WTC11 (cell line): ENCODE measurements around the gene IL1RAPL1. TPM values are rescaled to one million over a fixed set of nuclear protein-coding genes. Genes with fewer than 3 reads are reported as not detected.

Source experiments
- ATAC-seq: fragments of 200-7000 bp; cut with Tn5 transposase; 2 replicates; pipeline ENCODE4 v1.10.0; 2021; ENCODE audit warnings: mild to moderate bottlenecking, moderate library complexity
- CTCF ChIA-PET: fragments of 300-600 bp; sonication (Branson Sonifier 250); formaldehyde crosslinking; loops from one replicate; lab custom pipeline; 2021; ENCODE audit warnings: antibody characterized with exemption; lab: Charles Lee
- POLR2A ChIA-PET: fragments of 350-600 bp; sonication (Branson Sonifier 250); formaldehyde crosslinking; loops from one replicate; lab custom pipeline; 2021; ENCODE audit warnings: antibody characterized with exemption; lab: Charles Lee
- DNase-seq: peaks from one replicate; pipeline ENCODE4 v3.0.0; 2021; ENCODE audit warnings: low spot score
- H3K27ac Mint-ChIP-seq: 2 replicates; pipeline ENCODE4 v1.8.0; 2021; ENCODE audit warnings: mixed read lengths
- H3K27me3 Mint-ChIP-seq: 2 replicates; pipeline ENCODE4 v1.8.0; 2021; ENCODE audit warnings: low read depth, mild to moderate bottlenecking, moderate library complexity, mixed read lengths
- H3K36me3 Mint-ChIP-seq: 2 replicates; pipeline ENCODE4 v1.8.0; 2021; ENCODE audit warnings: mixed read lengths
- H3K4me1 Mint-ChIP-seq: 2 replicates; pipeline ENCODE4 v1.8.0; 2022; ENCODE audit warnings: mixed read lengths
- H3K4me3 Mint-ChIP-seq: 2 replicates; pipeline ENCODE4 v1.8.0; 2021; ENCODE audit warnings: mild to moderate bottlenecking, moderate library complexity, mixed read lengths
- H3K9me3 Mint-ChIP-seq: 2 replicates; pipeline ENCODE4 v1.8.0; 2021; ENCODE audit warnings: mixed read lengths
- ATF6 ChIP-seq: sonication (generic); formaldehyde crosslinking; IDR thresholded peaks from 2 replicates; pipeline ENCODE4 v1.8.1; 2023; ENCODE audit warnings: mild to moderate bottlenecking, missing genetic modification reagents
- CREB1 ChIP-seq: sonication (generic); formaldehyde crosslinking; IDR thresholded peaks from 2 replicates; pipeline ENCODE4 v1.8.0; 2023; ENCODE audit warnings: mild to moderate bottlenecking, missing genetic modification reagents
- CREM ChIP-seq: sonication (generic); formaldehyde crosslinking; IDR thresholded peaks from 2 replicates; pipeline ENCODE4 v1.8.1; 2022; ENCODE audit warnings: mild to moderate bottlenecking, missing genetic modification reagents, moderate library complexity
- FOXP4 ChIP-seq: sonication (generic); formaldehyde crosslinking; IDR thresholded peaks from 2 replicates; pipeline ENCODE4 v1.8.0; 2022; ENCODE audit warnings: mild to moderate bottlenecking, missing genetic modification reagents
- GABPB1 ChIP-seq: sonication (generic); formaldehyde crosslinking; IDR thresholded peaks from 2 replicates; pipeline ENCODE4 v1.8.1; 2023; ENCODE audit warnings: mild to moderate bottlenecking, missing genetic modification reagents
- GTF2I ChIP-seq: fragments of 250-450 bp; sonication (Bioruptor Pico); conservative IDR thresholded peaks from 2 replicates; pipeline ENCODE4 v1.4.0; 2021; ENCODE audit warnings: mild to moderate bottlenecking
- NR3C1 ChIP-seq: sonication (generic); formaldehyde crosslinking; conservative IDR thresholded peaks from 2 replicates; pipeline ENCODE4 v1.8.1; 2023; ENCODE audit warnings: low read depth, mild to moderate bottlenecking, missing genetic modification reagents
- SP1 ChIP-seq: sonication (generic); formaldehyde crosslinking; conservative IDR thresholded peaks from 2 replicates; pipeline ENCODE4 v1.8.1; 2022; ENCODE audit warnings: missing genetic modification reagents
- TEAD1 ChIP-seq: sonication (generic); formaldehyde crosslinking; IDR thresholded peaks from 2 replicates; pipeline ENCODE4 v1.8.0; 2022; ENCODE audit warnings: mild to moderate bottlenecking, missing genetic modification reagents
- ZNF512 ChIP-seq: sonication (generic); formaldehyde crosslinking; IDR thresholded peaks from 2 replicates; pipeline ENCODE4 v1.8.1; 2022; ENCODE audit warnings: missing genetic modification reagents, borderline replicate concordance
- ZNF671 ChIP-seq: fragments of 250-450 bp; sonication (Bioruptor Pico); IDR thresholded peaks from 2 replicates; pipeline ENCODE4 v1.8.0; 2021; ENCODE audit warnings: mild to moderate bottlenecking
- total RNA-seq: library from RNA; stranded (reverse); gene quantifications from 3 replicates; pipeline ENCODE4 v1.2.3, GENCODE V29; 2021
- TF ChIP-seq, protein P1 (sequence below): sonication (generic); formaldehyde crosslinking; IDR thresholded peaks from 2 replicates; pipeline ENCODE4 v1.8.1; 2023; ENCODE audit warnings: mild to moderate bottlenecking, missing genetic modification reagents, moderate library complexity
- TF ChIP-seq, protein P2 (sequence below): sonication (generic); formaldehyde crosslinking; IDR thresholded peaks from 2 replicates; pipeline ENCODE4 v1.8.0; 2022; ENCODE audit warnings: mild to moderate bottlenecking, missing genetic modification reagents
- TF ChIP-seq, protein P3 (sequence below): sonication (generic); formaldehyde crosslinking; IDR thresholded peaks from 2 replicates; pipeline ENCODE4 v1.8.0; 2022; ENCODE audit warnings: missing genetic modification reagents
- TF ChIP-seq, protein P4 (sequence below): sonication (generic); formaldehyde crosslinking; IDR thresholded peaks from 2 replicates; pipeline ENCODE4 v1.8.1; 2022; ENCODE audit warnings: low read depth, mild to moderate bottlenecking, moderate library complexity, missing genetic modification reagents, borderline replicate concordance

The IL1RAPL1 gene
- total RNA-seq, 1 experiment from 2014 or later = 0.13 TPM

DNA sequence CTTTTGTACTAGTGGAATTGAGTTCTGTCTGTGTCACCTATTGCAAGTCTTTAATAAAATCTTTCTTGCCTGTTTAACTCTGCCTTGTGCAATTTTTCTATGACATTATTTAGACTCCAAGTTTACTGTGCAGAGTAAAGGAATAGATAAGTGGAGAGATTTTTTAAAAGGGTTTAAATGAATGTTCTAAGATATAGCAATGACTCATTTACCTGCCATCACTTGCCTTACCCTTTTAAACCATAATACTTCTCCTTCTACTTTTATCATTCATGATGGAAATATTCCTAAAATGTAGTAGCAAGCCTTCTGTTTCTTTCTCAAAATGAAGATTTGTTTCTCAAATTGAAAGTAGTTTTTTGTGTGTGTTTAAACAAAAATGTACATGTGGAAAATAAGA, 845.3 kb downstream of the IL1RAPL1 start (continued):
- TF ChIP-seq, protein P1, sequence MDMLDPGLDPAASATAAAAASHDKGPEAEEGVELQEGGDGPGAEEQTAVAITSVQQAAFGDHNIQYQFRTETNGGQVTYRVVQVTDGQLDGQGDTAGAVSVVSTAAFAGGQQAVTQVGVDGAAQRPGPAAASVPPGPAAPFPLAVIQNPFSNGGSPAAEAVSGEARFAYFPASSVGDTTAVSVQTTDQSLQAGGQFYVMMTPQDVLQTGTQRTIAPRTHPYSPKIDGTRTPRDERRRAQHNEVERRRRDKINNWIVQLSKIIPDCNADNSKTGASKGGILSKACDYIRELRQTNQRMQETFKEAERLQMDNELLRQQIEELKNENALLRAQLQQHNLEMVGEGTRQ (CRISPR knock-in tag) = no peak
- TF ChIP-seq CREB1 (CRISPR knock-in tag) = no peak
- TF ChIP-seq, protein P2, sequence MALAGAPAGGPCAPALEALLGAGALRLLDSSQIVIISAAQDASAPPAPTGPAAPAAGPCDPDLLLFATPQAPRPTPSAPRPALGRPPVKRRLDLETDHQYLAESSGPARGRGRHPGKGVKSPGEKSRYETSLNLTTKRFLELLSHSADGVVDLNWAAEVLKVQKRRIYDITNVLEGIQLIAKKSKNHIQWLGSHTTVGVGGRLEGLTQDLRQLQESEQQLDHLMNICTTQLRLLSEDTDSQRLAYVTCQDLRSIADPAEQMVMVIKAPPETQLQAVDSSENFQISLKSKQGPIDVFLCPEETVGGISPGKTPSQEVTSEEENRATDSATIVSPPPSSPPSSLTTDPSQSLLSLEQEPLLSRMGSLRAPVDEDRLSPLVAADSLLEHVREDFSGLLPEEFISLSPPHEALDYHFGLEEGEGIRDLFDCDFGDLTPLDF (CRISPR knock-in tag) = no peak
- no peak for TF ChIP-seq GTF2I

DNA sequence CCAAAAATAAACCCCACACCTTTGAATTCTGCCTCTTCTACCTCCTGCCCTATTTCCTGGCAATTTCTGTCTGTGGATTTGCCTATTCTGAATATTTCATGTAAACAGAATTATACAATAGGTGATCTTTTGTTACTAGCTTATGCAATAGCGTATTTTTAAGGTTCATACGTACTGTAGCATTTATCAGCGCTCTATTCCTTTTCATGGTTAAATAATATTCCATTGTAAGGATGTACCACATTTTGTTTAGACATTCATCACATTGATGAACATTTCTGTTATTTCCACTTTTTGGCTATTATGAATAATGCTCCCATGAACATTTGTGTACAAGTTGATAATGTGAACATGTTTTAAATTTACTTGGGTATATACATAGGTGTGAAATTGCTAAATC, 847.7 kb downstream of the IL1RAPL1 start:
- peaks cover 14% of the 10 kb centered on the region for H3K27me3 Mint-ChIP-seq
- no peak for TF ChIP-seq ZNF512 (CRISPR knock-in tag)
- no peak for TF ChIP-seq GABPB1 (CRISPR knock-in tag)
- no peak for TF ChIP-seq SP1 (CRISPR knock-in tag)
- no peak for TF ChIP-seq ATF6 (CRISPR knock-in tag)
- no peak for TF ChIP-seq FOXP4
- TF ChIP-seq ZNF671 (CRISPR knock-in tag) = no peak
- no peak for TF ChIP-seq TEAD1 (CRISPR knock-in tag)
- TF ChIP-seq, protein P3, sequence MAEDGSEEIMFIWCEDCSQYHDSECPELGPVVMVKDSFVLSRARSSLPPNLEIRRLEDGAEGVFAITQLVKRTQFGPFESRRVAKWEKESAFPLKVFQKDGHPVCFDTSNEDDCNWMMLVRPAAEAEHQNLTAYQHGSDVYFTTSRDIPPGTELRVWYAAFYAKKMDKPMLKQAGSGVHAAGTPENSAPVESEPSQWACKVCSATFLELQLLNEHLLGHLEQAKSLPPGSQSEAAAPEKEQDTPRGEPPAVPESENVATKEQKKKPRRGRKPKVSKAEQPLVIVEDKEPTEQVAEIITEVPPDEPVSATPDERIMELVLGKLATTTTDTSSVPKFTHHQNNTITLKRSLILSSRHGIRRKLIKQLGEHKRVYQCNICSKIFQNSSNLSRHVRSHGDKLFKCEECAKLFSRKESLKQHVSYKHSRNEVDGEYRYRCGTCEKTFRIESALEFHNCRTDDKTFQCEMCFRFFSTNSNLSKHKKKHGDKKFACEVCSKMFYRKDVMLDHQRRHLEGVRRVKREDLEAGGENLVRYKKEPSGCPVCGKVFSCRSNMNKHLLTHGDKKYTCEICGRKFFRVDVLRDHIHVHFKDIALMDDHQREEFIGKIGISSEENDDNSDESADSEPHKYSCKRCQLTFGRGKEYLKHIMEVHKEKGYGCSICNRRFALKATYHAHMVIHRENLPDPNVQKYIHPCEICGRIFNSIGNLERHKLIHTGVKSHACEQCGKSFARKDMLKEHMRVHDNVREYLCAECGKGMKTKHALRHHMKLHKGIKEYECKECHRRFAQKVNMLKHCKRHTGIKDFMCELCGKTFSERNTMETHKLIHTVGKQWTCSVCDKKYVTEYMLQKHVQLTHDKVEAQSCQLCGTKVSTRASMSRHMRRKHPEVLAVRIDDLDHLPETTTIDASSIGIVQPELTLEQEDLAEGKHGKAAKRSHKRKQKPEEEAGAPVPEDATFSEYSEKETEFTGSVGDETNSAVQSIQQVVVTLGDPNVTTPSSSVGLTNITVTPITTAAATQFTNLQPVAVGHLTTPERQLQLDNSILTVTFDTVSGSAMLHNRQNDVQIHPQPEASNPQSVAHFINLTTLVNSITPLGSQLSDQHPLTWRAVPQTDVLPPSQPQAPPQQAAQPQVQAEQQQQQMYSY (CRISPR knock-in tag) = no peak
- no peak for TF ChIP-seq NR3C1 (CRISPR knock-in tag)
- TF ChIP-seq, protein P4, sequence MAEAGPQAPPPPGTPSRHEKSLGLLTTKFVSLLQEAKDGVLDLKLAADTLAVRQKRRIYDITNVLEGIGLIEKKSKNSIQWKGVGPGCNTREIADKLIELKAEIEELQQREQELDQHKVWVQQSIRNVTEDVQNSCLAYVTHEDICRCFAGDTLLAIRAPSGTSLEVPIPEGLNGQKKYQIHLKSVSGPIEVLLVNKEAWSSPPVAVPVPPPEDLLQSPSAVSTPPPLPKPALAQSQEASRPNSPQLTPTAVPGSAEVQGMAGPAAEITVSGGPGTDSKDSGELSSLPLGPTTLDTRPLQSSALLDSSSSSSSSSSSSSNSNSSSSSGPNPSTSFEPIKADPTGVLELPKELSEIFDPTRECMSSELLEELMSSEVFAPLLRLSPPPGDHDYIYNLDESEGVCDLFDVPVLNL (CRISPR knock-in tag) = no peak
- TF ChIP-seq GTF2I = no peak
- no peak for TF ChIP-seq CREM
- TF ChIP-seq, all 79 proteins: peak for 0
- Mint-ChIP-seq H3K36me3 (no peaks in the 10 kb centered on the region), H3K4me3 (no peak overlapping the region), H3K4me1 (no peaks in the 10 kb centered on the region), H3K27ac (no peak overlapping the region), H3K9me3 (peaks cover 8% of the 10 kb centered on the region)
- CTCF ChIA-PET = no interaction called here
- ATAC-seq = no peak
- DNase-seq = no peak
- POLR2A ChIA-PET = no interaction called here
